GM21390 (cell line): Measurements from ENCODE around the gene SIGLEC11.
"Not testable (repeated sequence)": the region's sequence is repeated elsewhere in the genome, so short reads cannot be mapped to it uniquely, and the experiment has no call there.

ENCODE experiments used
- ATAC-seq: cut with Tn5 transposase; IDR thresholded peaks from one replicate; pipeline ENCODE4 v1.9.1; 2021; ENCODE audit not compliant: unreplicated experiment

SIGLEC11 gene, protein sequence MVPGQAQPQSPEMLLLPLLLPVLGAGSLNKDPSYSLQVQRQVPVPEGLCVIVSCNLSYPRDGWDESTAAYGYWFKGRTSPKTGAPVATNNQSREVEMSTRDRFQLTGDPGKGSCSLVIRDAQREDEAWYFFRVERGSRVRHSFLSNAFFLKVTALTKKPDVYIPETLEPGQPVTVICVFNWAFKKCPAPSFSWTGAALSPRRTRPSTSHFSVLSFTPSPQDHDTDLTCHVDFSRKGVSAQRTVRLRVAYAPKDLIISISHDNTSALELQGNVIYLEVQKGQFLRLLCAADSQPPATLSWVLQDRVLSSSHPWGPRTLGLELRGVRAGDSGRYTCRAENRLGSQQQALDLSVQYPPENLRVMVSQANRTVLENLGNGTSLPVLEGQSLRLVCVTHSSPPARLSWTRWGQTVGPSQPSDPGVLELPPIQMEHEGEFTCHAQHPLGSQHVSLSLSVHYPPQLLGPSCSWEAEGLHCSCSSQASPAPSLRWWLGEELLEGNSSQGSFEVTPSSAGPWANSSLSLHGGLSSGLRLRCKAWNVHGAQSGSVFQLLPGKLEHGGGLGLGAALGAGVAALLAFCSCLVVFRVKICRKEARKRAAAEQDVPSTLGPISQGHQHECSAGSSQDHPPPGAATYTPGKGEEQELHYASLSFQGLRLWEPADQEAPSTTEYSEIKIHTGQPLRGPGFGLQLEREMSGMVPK

DNA sequence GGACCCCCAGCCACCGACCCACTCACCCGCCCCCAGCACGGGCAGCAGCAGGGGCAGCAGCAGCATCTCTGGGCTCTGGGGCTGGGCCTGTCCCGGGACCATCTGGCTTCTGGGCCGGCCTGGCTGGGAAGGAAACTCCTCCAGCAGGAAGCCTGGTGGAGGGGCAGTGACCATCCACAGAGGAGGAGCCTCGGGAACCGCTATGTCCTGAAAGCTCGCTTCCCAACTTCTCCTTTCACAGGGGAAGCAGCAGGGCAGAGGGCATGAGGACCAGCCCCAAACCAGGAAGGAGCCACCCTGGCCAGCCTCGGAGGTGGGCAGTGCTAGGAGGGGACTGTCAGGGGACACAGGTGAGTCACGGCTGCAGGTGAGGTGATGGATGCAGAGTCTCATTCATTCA, at the start of gene SIGLEC11:
Gene SIGLEC11 (minus strand): TSS at position 193 of the 400 bp plus-strand sequence. CDS start 91 bp downstream, at position 102.
- ATAC-seq, result not testable (repeated sequence)

- ATAC-seq, result no peak
Measured at GRCh38 chr19:50008532-50008931, 47.6 kb upstream of the SIGLEC11 start.

DNA sequence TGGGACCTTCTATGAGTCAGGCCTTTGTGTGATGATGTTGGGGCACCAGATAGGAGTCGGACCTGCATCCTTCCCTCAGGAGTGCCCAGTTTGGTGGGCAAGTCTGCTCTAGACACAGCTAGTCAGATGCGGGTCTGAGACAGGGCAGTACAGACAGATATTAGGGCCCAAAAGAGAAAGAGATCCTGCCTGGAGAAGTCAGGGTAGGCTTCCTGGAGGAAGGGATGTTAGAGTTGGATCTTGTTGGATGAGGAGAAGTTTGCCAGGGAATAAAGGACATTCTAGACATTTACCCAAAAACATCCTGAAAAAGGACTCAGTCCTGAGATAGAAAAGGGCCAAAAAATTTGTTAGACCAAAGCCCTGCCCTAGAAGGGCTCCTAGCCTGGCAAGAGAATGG, 47.0 kb upstream of the SIGLEC11 start:
- ATAC-seq, result no peak

GRCh38 chr19:50007170-50007569, 46.2 kb upstream of the SIGLEC11 start:
- ATAC-seq, result no peak

- no peak for ATAC-seq
Measured at GRCh38 chr19:50005428-50005827, 44.5 kb upstream of the SIGLEC11 start.

GRCh38 chr19:50003810-50004419, 42.9 kb upstream of the SIGLEC11 start:
- ATAC-seq, result no peak

- no peak for ATAC-seq
Measured at GRCh38 chr19:50003254-50003788, 42.3 kb upstream of the SIGLEC11 start.

GRCh38 chr19:50002386-50002960, 41.5 kb upstream of the SIGLEC11 start:
- no peak for ATAC-seq

- ATAC-seq, result no peak
Measured at GRCh38 chr19:50001775-50002174, 40.8 kb upstream of the SIGLEC11 start.

- ATAC-seq, result no peak
Measured at GRCh38 chr19:50000841-50001557, 40.0 kb upstream of the SIGLEC11 start.

- ATAC-seq, result no peak
Measured at GRCh38 chr19:50000038-50000840, 39.3 kb upstream of the SIGLEC11 start.

- ATAC-seq, result no peak
Measured at GRCh38 chr19:49999371-50000010, 38.5 kb upstream of the SIGLEC11 start.

- no peak for ATAC-seq
Measured at GRCh38 chr19:49997709-49998108, 36.7 kb upstream of the SIGLEC11 start.

- ATAC-seq, result no peak
Measured at GRCh38 chr19:49988433-49988832, 27.5 kb upstream of the SIGLEC11 start.

DNA sequence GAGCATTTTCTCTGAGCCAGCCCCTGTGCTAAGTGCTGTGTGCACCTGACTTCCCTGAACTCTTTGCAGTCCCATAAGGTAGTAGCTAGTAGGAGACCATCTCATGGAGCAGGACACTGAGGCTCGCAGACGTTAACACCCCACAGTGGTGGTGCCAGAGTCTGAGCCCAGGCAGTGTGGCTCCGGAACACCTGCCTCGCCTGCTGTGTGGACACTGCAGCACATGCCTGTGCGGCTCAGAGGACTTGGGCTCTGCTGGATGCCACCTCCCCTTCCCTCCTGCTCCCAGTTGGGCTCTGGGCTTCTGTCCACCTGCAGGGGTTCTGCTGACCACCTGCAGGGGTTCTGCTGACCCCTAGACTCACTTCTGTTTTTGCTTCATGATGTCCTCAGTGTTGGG, 27.0 kb upstream of the SIGLEC11 start:
- ATAC-seq, result no peak

GRCh38 chr19:49987159-49987698, 26.3 kb upstream of the SIGLEC11 start:
- no peak for ATAC-seq

- no peak for ATAC-seq
Measured at GRCh38 chr19:49986354-49986753, 25.4 kb upstream of the SIGLEC11 start.

DNA sequence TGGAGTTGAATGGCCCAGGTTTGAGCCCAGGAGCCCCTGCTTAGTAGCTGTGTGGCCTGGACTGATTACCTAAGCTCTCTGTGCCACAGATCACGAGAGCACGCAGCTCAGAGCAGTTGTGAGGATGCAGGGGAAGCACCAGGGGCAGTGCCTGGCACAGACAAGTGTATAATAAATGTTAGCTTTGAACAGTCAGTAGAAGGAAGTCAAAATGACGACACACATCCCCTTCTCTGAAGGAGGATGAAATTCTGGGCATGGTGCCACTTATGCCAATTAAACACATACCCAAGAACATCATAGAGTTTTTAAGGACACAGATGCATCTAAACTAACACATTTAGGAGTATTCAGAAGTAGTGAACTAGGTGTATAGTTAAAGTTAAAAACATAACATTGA, 24.9 kb upstream of the SIGLEC11 start:
- ATAC-seq, result no peak

GRCh38 chr19:49984491-49984890, 23.5 kb upstream of the SIGLEC11 start:
- no peak for ATAC-seq
